Measurements from ENCODE around the gene ZIC5.

GRCh38 chr13:99971576-99972189 lies at the start of gene ZIC5:
- TF ChIP-seq CTCF (conservative IDR thresholded peaks at IDR 0.05; ENCODE audit: low read depth, low read length) (no peak), RAD21 (IDR thresholded peaks at IDR 0.05; ENCODE audit: low read length) (no peak), POLR2A (IDR thresholded peaks at IDR 0.05; ENCODE audit: low read depth, low read length) (no peak), CEBPB (IDR thresholded peaks at IDR 0.05; ENCODE audit: low read depth, low read length) (no peak), BHLHE40 (IDR thresholded peaks at IDR 0.05; ENCODE audit: low read depth, low read length) (no peak), RCOR1 (IDR thresholded peaks at IDR 0.05; ENCODE audit: insufficient replicate concordance, low read length) (no peak), SMC3 (IDR thresholded peaks at IDR 0.05; ENCODE audit: low read depth, low read length) (no peak), USF2 (IDR thresholded peaks at IDR 0.05; ENCODE audit: low read depth, low read length) (no peak), MAFK (IDR thresholded peaks at IDR 0.05; ENCODE audit: low read depth, low read length) (no peak), MXI1 (IDR thresholded peaks at IDR 0.05; ENCODE audit: borderline replicate concordance, low read depth, low read length) (no peak), FOS (IDR thresholded peaks at IDR 0.05; ENCODE audit: low read depth, low read length) (no peak)
